Measurements from ENCODE around the gene DMBT1.

DMBT1 gene

GRCh38 chr10:122674781-122675180 lies 114.2 kb downstream of the DMBT1 start:
- DNase-seq: no peak

GRCh38 chr10:122675278-122675677 lies 114.7 kb downstream of the DMBT1 start:
- no peak for DNase-seq

GRCh38 chr10:122678266-122678665 lies 117.7 kb downstream of the DMBT1 start:
- DNase-seq: no peak

- DNase-seq: no peak
These were observed 122.0 kb downstream of the DMBT1 start for GRCh38 chr10:122682522-122682921.

GRCh38 chr10:122688293-122688989 lies 127.9 kb downstream of the DMBT1 start:
- DNase-seq: peak; percentile 61

- DNase-seq: no peak
These were observed 128.7 kb downstream of the DMBT1 start for GRCh38 chr10:122689146-122689820.

GRCh38 chr10:122692744-122693143 lies 132.2 kb downstream of the DMBT1 start:
- no peak for DNase-seq

All from islet precursor cell (in vitro differentiated cells).